OCI-LY3 (cell line): ENCODE results near the gene IPO9.

Source experiments
- EZH2phosphoT487 ChIP-seq: fragments of 200-600 bp; shearing (Covaris generic); IDR thresholded peaks from 2 replicates; pipeline ENCODE4 v1.6.1; 2018; ENCODE audit warnings: antibody characterized with exemption, mixed run types, low read depth
- TF ChIP-seq, protein P1 (sequence below): fragments of 200-600, 300-600 bp; sonication (generic); IDR thresholded peaks from 2 replicates; pipeline ENCODE4 v1.5.1; 2014; ENCODE audit warnings: antibody characterized with exemption, low read length, low read depth

DNA sequence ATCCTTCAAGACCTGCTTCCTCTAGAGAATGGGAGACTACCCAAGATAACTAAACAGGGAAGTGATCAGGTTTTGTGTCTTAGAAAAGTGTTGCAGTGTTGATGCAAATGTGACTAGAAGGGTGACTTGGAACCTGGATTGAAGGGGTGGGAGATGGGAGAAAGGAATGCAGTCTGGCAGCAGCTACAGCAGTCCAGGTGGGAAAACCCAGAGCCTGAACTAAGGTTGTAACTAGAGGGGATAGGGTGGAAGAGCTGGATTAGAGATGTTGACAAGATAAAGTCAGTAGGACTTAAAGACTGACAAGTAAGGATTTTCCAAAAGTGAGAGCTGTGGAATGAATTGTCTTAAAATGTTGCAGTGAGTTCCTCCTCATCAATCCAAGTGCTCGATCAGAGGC lies 52.7 kb downstream of the IPO9 start:
- TF ChIP-seq, protein P1, sequence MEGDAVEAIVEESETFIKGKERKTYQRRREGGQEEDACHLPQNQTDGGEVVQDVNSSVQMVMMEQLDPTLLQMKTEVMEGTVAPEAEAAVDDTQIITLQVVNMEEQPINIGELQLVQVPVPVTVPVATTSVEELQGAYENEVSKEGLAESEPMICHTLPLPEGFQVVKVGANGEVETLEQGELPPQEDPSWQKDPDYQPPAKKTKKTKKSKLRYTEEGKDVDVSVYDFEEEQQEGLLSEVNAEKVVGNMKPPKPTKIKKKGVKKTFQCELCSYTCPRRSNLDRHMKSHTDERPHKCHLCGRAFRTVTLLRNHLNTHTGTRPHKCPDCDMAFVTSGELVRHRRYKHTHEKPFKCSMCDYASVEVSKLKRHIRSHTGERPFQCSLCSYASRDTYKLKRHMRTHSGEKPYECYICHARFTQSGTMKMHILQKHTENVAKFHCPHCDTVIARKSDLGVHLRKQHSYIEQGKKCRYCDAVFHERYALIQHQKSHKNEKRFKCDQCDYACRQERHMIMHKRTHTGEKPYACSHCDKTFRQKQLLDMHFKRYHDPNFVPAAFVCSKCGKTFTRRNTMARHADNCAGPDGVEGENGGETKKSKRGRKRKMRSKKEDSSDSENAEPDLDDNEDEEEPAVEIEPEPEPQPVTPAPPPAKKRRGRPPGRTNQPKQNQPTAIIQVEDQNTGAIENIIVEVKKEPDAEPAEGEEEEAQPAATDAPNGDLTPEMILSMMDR, result no peak
- TF ChIP-seq EZH2phosphoT487, result no peak
